ENCODE measurements around the gene SYK.

The SYK gene

GRCh38 chr9:90847971-90848370 lies 46.4 kb downstream of the SYK start:
- H3K4me3 ChIP-seq (ENCODE audit: low read length) = no peak overlapping the region
- TF ChIP-seq CTCF (conservative IDR thresholded peaks at IDR 0.05; ENCODE audit: low read length) = no peak
- DNase-seq (ENCODE audit: low read depth) = no peak

- DNase-seq (ENCODE audit: low read depth) = no peak
- no peak overlapping the region for H3K4me3 ChIP-seq (ENCODE audit: low read length)
- no peak for TF ChIP-seq CTCF (conservative IDR thresholded peaks at IDR 0.05; ENCODE audit: low read length)
These were observed 47.2 kb downstream of the SYK start for GRCh38 chr9:90848866-90849265.

GRCh38 chr9:90851444-90851843 lies 49.8 kb downstream of the SYK start:
- DNase-seq (ENCODE audit: low read depth) = no peak
- TF ChIP-seq CTCF (conservative IDR thresholded peaks at IDR 0.05; ENCODE audit: low read length) = no peak
- H3K4me3 ChIP-seq (ENCODE audit: low read length) = no peak overlapping the region

GRCh38 chr9:90853945-90854344 lies 52.3 kb downstream of the SYK start:
- no peak overlapping the region for H3K4me3 ChIP-seq (ENCODE audit: low read length)
- TF ChIP-seq CTCF (conservative IDR thresholded peaks at IDR 0.05; ENCODE audit: low read length) = no peak
- no peak for DNase-seq (ENCODE audit: low read depth)

DNA sequence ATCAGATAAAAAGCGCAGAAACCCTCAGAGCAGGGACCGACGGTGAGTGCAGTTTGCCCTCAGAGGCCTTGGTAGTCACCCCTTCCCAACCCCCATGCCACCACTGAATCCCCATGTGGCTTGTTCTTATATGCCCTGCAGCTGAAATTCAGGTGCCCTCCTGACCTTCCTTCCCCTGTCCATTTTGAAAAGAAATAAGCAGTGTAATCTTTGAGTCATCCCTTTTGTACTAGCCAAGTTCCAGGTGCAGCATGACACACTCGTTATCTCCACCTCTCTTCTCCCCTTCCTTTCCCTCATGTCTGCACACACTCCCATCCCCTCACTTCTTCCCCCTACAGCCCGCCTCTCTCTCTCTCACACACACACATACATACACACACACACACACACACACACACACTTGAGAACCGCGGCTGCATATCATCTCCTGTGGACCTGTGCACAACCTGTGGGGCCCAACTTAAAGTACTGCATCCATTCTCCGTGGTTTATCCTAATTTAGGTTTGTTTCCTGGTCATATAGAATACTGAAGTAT lies 53.1 kb downstream of the SYK start:
- no peak for DNase-seq (ENCODE audit: low read depth)
- no peak overlapping the region for H3K4me3 ChIP-seq (ENCODE audit: low read length)
- TF ChIP-seq CTCF (conservative IDR thresholded peaks at IDR 0.05; ENCODE audit: low read length) = no peak

DNA sequence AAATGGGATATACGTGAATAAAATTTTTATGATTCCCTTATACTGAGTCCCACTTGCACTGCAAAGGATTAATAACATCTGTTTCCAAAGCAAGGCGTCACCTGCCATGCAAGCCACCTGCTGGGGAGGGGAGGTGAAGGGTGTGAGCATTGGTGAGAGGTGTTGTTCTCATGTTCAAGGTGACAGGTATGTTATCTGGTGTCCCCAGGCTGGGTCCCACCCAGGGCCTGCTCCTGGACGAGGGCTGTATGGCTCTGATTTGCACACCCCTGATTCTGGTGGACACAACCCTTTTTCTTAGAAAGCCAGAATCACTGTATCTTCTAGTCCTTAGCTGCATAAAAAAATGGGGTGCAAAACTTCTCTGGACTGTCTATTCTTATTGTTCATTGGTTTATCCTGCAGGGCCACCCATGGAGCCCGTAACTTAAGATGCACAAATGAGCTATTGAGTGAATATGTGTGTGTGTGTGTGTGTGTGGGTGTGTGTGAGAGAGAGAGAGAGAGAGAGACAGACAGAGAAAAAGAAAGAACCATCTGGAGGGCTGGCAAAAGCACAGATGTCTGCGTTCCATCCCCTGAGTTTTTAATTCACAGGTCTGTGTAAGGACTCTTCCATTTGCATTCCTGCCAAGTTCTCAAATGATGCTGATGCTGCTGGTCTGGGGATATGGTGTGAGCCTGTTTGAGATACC lies 53.7 kb downstream of the SYK start:
- DNase-seq (ENCODE audit: low read depth) = no peak
- no peak for TF ChIP-seq CTCF (conservative IDR thresholded peaks at IDR 0.05; ENCODE audit: low read length)
- H3K4me3 ChIP-seq (ENCODE audit: low read length) = no peak overlapping the region

- H3K4me3 ChIP-seq (ENCODE audit: low read length) = no peak overlapping the region
- TF ChIP-seq CTCF (conservative IDR thresholded peaks at IDR 0.05; ENCODE audit: low read length) = no peak
- no peak for DNase-seq (ENCODE audit: low read depth)
These were observed 55.5 kb downstream of the SYK start for GRCh38 chr9:90857091-90857490.

Data from AG10803 (cell line).